ENCODE results near the gene GLDC.

- TF ChIP-seq CTCF (conservative IDR thresholded peaks at IDR 0.05) (no peak), EZH2 (IDR thresholded peaks at IDR 0.05; ENCODE audit: low read depth) (no peak)
Measured at GRCh38 chr9:6681957-6682501, 36.5 kb upstream of the GLDC start.
